GM12878 (cell line): ENCODE results near the gene ZBTB37. TPM values are rescaled to one million over a fixed set of nuclear protein-coding genes. Genes with fewer than 3 reads are reported as not detected.

Experiments used
- ATAC-seq: fragments of 200-7000 bp; cut with Tn5 transposase; 3 replicates; pipeline ENCODE4 v1.9.1; 2020; ENCODE audit warnings: mild to moderate bottlenecking, moderate library complexity
- BruUV-seq: library from RNA; stranded (reverse); fragments of 400-500 nt; replicated peaks from 2 replicates; lab custom pipeline; 2021; lab: Mats Ljungman, UMichigan
- CTCF ChIA-PET: fragments of 300-600 bp; sonication (Branson Sonifier 250); formaldehyde crosslinking; extraction: SDS; loops from one replicate; lab custom pipeline; 2021; ENCODE audit warnings: inconsistent platforms; lab: Yijun Ruan, JAX
- POLR2A ChIA-PET: fragments of 350-600 bp; formaldehyde crosslinking; extraction: SDS; loops from one replicate; lab custom pipeline; 2021; ENCODE audit warnings: inconsistent platforms; lab: Charles Lee
- RAD21 ChIA-PET: fragments of 300-600 bp; sonication (Branson Sonifier 250); formaldehyde crosslinking; loops from one replicate; lab custom pipeline; 2023; ENCODE audit warnings: antibody characterized with exemption; ENCODE audit not compliant: unreplicated experiment; lab: Charles Lee
- SMC1A ChIA-PET: fragments of 300-600 bp; sonication (Branson Sonifier 250); formaldehyde crosslinking; loops from one replicate; lab custom pipeline; 2023; ENCODE audit not compliant: unreplicated experiment, uncharacterized antibody; lab: Charles Lee
- DNase-seq: peaks from one replicate; pipeline ENCODE4 v3.0.0-alpha.2; 2011; ENCODE audit warnings: low read depth, low spot score
- FAIRE-seq: peaks from 3 replicates; lab custom pipeline; 2011; peaks lifted over from hg19 to GRCh38; lab: Jason Lieb, UNC
- H2AFZ ChIP-seq: 2 replicates; pipeline ENCODE4 v1.6.0; 2011; ENCODE audit warnings: low read depth, low read length, control low read depth; ENCODE audit not compliant: control insufficient read depth
- H3K27ac ChIP-seq: 2 replicates; pipeline ENCODE4 v1.5.1; 2011; ENCODE audit warnings: control low read depth; ENCODE audit not compliant: control insufficient read depth, insufficient read depth
- H3K27me3 ChIP-seq, 2 experiments: replicated peaks in 1 of 2; 2 replicates each; pipeline versions ENCODE4 v1.6.0 to v1.6.1; 2011; ENCODE audit warnings: low read length in 1 of 2; ENCODE audit not compliant: control insufficient read depth in 2 of 2, insufficient read depth in 2 of 2
- H3K36me3 ChIP-seq, 2 experiments: 2 replicates each; pipeline ENCODE4 v1.5.1; 2011; ENCODE audit warnings: low read length in 1 of 2; ENCODE audit not compliant: control insufficient read depth in 2 of 2, insufficient read depth in 2 of 2
- H3K4me1 ChIP-seq: 2 replicates; pipeline ENCODE4 v1.6.1; 2011; ENCODE audit warnings: mild to moderate bottlenecking, low read length, moderate library complexity, mixed read lengths; ENCODE audit not compliant: control insufficient read depth, insufficient read depth
- H3K4me2 ChIP-seq: 2 replicates; pipeline ENCODE4 v1.6.0; 2011; ENCODE audit warnings: control low read depth; ENCODE audit not compliant: control insufficient read depth, insufficient read depth
- H3K4me3 ChIP-seq: fragments of 200-600 bp; sonication (generic); 2 replicates; pipeline ENCODE4 v1.5.1; 2016
- H3K79me2 ChIP-seq: 2 replicates; pipeline ENCODE4 v1.6.0; 2011; ENCODE audit warnings: low read length; ENCODE audit not compliant: control insufficient read depth, insufficient read depth
- H3K9ac ChIP-seq: 2 replicates; pipeline ENCODE4 v1.8.0; 2011; ENCODE audit warnings: low read length, control low read depth, mixed read lengths; ENCODE audit not compliant: control insufficient read depth, insufficient read depth
- H3K9me3 ChIP-seq: replicated peaks from 3 replicates; pipeline ENCODE4 v1.5.1; 2011; ENCODE audit warnings: mild to moderate bottlenecking, low read length; ENCODE audit not compliant: control insufficient read depth, insufficient read depth
- H4K20me1 ChIP-seq: 2 replicates; pipeline ENCODE4 v1.6.0; 2011; ENCODE audit not compliant: control insufficient read depth, insufficient read depth
- CHD1 ChIP-seq: IDR thresholded peaks from 2 replicates; pipeline ENCODE4 v1.6.1; 2012; ENCODE audit warnings: low read depth, low read length, improper control_type of control experiment
- CREB1 ChIP-seq: IDR thresholded peaks from 2 replicates; pipeline ENCODE4 v1.6.1; 2012; ENCODE audit warnings: low read depth, mild to moderate bottlenecking, inconsistent platforms
- CTCF ChIP-seq, 3 experiments: IDR thresholded peaks in 2 of 3; conservative IDR thresholded peaks in 1 of 3; 2 replicates each; pipeline ENCODE4 v1.5.1; 2011; ENCODE audit warnings: low read depth in 3 of 3, low read length in 3 of 3, mild to moderate bottlenecking in 3 of 3, control low read depth in 2 of 3, moderate library complexity in 2 of 3, inconsistent platforms in 1 of 3, mixed read lengths in 1 of 3; ENCODE audit not compliant: control insufficient read depth in 2 of 3, insufficient read depth in 1 of 3; ENCODE audit errors: extremely low read depth in 1 of 3
- EZH2 ChIP-seq: IDR thresholded peaks from 2 replicates; pipeline ENCODE4 v1.6.1; 2012; ENCODE audit warnings: low read depth, mild to moderate bottlenecking, control low read depth, inconsistent platforms, low read length, borderline replicate concordance; ENCODE audit not compliant: control insufficient read depth
- FOXM1 ChIP-seq: IDR thresholded peaks from 2 replicates; pipeline ENCODE4 v1.6.1; 2012; ENCODE audit warnings: low read depth, mild to moderate bottlenecking, inconsistent platforms, low read length, moderate library complexity
- GATAD2B ChIP-seq: fragments of 450-650 bp; conservative IDR thresholded peaks from 2 replicates; pipeline ENCODE4 v1.6.1; 2017; ENCODE audit warnings: low read depth, mild to moderate bottlenecking, moderate library complexity
- KLF5 ChIP-seq: fragments of 450-650 bp; IDR thresholded peaks from 2 replicates; pipeline ENCODE4 v1.6.1; 2014; ENCODE audit warnings: mild to moderate bottlenecking; ENCODE audit not compliant: partially characterized antibody
- MAX ChIP-seq: IDR thresholded peaks from 2 replicates; pipeline ENCODE4 v1.6.1; 2012; ENCODE audit warnings: low read depth, low read length, improper control_type of control experiment
- MEF2A ChIP-seq: IDR thresholded peaks from 2 replicates; pipeline ENCODE4 v1.6.1; 2011; ENCODE audit warnings: low read depth, mild to moderate bottlenecking, low read length, moderate library complexity; ENCODE audit not compliant: insufficient read depth
- MYC ChIP-seq: IDR thresholded peaks from 2 replicates; pipeline ENCODE4 v1.6.1; 2011; ENCODE audit warnings: mild to moderate bottlenecking, low read length, moderate library complexity, inconsistent platforms; ENCODE audit not compliant: insufficient read depth, insufficient replicate concordance, insufficient read length, severe bottlenecking
- SUPT20H ChIP-seq: IDR thresholded peaks from 2 replicates; pipeline ENCODE4 v1.6.1; 2011; ENCODE audit warnings: low read depth, mild to moderate bottlenecking, low read length, moderate library complexity, borderline replicate concordance; ENCODE audit not compliant: control insufficient read depth
- SUZ12 ChIP-seq: fragments of 200-600 bp; sonication (generic); IDR thresholded peaks from one replicate; pipeline ENCODE4 v1.6.1; 2018; ENCODE audit warnings: antibody characterized with exemption, mild to moderate bottlenecking; ENCODE audit not compliant: unreplicated experiment
- TARDBP ChIP-seq: IDR thresholded peaks from 2 replicates; pipeline ENCODE4 v1.6.1; 2016; ENCODE audit warnings: borderline replicate concordance
- USF2 ChIP-seq: IDR thresholded peaks from 2 replicates; pipeline ENCODE4 v1.6.1; 2011; ENCODE audit warnings: low read depth, low read length, improper control_type of control experiment, borderline replicate concordance
- ZBTB4 ChIP-seq: fragments of 450-650 bp; formaldehyde crosslinking; IDR thresholded peaks from 2 replicates; pipeline ENCODE4 v1.4.0; 2022; ENCODE audit warnings: mild to moderate bottlenecking, moderate library complexity
- ZSCAN29 ChIP-seq: fragments of 450-650 bp; IDR thresholded peaks from 2 replicates; pipeline ENCODE4 v1.6.1; 2017; ENCODE audit warnings: mild to moderate bottlenecking, moderate library complexity
- WGBS: methylation state at CpG from one replicate; pipeline ENCODE4 v1.1.6; 2016; ENCODE audit warnings: low lambda C conversion rate; ENCODE audit not compliant: insufficient replicate concordance, insufficient coverage; ENCODE audit errors: missing lambda C conversion rate; 5-methylcytosine and 5-hydroxymethylcytosine counted together
- in situ Hi-C: fragments of 300-500 bp; cut with MboI; formaldehyde crosslinking; loops from 9 replicates; pipeline ENCODE4 v1.14.3; 2018; ENCODE audit warnings: mixed read lengths
- intact Hi-C: fragments of 100-400 bp; cut with micrococcal nuclease; formaldehyde crosslinking; loops from one replicate; pipeline ENCODE4 v1.14.2; 2022; ENCODE audit not compliant: unreplicated experiment
- polyA plus RNA-seq, 11 experiments: library from polyadenylated mRNA; depleted of rRNA in 4 of 11; unstranded in 6 of 11; stranded (reverse) in 5 of 11; fragments of >200 nt; fragmentation: Nextera tagmentation in 4 of 11; fragmentation: Illumina TruSeq in 1 of 11; extraction: Ambion mirVana in 4 of 11; extraction: Trizol in 1 of 11; gene quantifications; 1 replicate in 1 of 11; 2 replicates in 10 of 11; pipeline versions ENCODE4 v1.2.1 to v1.2.3, GENCODE V29; 2011 to 2016; ENCODE audit warnings: inconsistent platforms in 2 of 11, missing spikeins in 2 of 11, low read depth in 1 of 11
- total RNA-seq, 4 experiments: library from RNA; depleted of rRNA in 3 of 4; stranded (reverse); fragments of >200 nt in 3 of 4; fragmentation: Illumina TruSeq in 1 of 4; extraction: Trizol in 1 of 4; gene quantifications; 2 replicates each; pipeline versions ENCODE4 v1.2.1 to v1.2.3, GENCODE V29; 2013 to 2021

Gene ZBTB37
- total and polyA plus RNA-seq, 10 of the 15 experiments (the other 5 are each of a cell fraction or from before 2014, with no cell fraction given): 0.16 to 5.7 (median 1.9) TPM

GRCh38 chr1:173867141-173867752 lies 933 bp upstream of the ZBTB37 start:
- Histone ChIP-seq H3K9ac (peak overlapping the region; percentile 73), H2AFZ (peak overlapping the region; percentile 21; the same call in 1 of the 2 replicates), H4K20me1 (no peaks in the 10 kb centered on the region), H3K9me3 (no peaks in the 10 kb centered on the region), H3K27ac (peak overlapping the region; percentile 89), H3K4me3 (peak overlapping the region; percentile 81), H3K79me2 (peaks cover 44% of the 10 kb centered on the region), H3K4me2 (peak overlapping the region; percentile 76), H3K36me3 (peaks cover 4 to 26% of the 10 kb centered on the region in 2 experiments), H3K4me1 (peaks cover 19% of the 10 kb centered on the region), H3K27me3 (no peaks in the 10 kb centered on the region)
- FAIRE-seq (peak; percentile 13), ATAC-seq (no peak), DNase-seq (no peak)
- POLR2A ChIA-PET: interaction anchor here (0.8 to 3.3 kb wide), 4 partner anchors 43 to 1335 kb away, joined by 3 to 17 read pairs (median 6); partner anchors contain the start of genes CENPL, DARS2 and SUCO
- in situ Hi-C loops (no loop called here), intact Hi-C loops (loop anchor here (5.0 to 10.0 kb wide), 4 partner anchors 138 to 348 kb away; partner anchors contain the start of genes RABGAP1L and RC3H1)
- CTCF ChIA-PET: interaction anchor here (1.6 kb wide), 1 partner anchor 42 kb away, joined by 3 read pairs; no protein-coding TSS in a partner anchor
- RAD21 ChIA-PET: interaction anchor here (1.2 to 1.6 kb wide), 3 partner anchors 43 to 450 kb away, joined by 3 to 6 read pairs (median 4); partner anchors contain the start of genes DARS2 and PRDX6
- under 1% methylated on average over 32 of the region's 32 CpGs for WGBS
- TSS peak; percentile 71 for BruUV-seq
- SMC1A ChIA-PET: interaction anchor here (1.0 kb wide), 1 partner anchor 43 kb away, joined by 3 read pairs; no protein-coding TSS in a partner anchor
- TF ChIP-seq ZSCAN29 (no peak), SUPT20H (no peak), KLF5 (no peak), EZH2 (no peak), MEF2A (no peak), FOXM1 (0 out of 2 replicates have a peak, but pooled peaks have one; percentile 47), MYC (no peak), CTCF (IDR thresholded peaks at IDR 0.05 in 2 of 3, conservative IDR thresholded peaks at IDR 0.05 in 1 of 3; ENCODE audit: control insufficient read depth in 2 of 3, extremely low read depth in 1 of 3, insufficient read depth in 1 of 3, low read depth in 3 of 3, low read length in 3 of 3) (no peak), ZBTB4 (peak; percentile 29; the same call in 1 of the 2 replicates), MAX (peak; percentile 80), SUZ12 (no peak), TARDBP (no peak), CREB1 (no peak), GATAD2B (0 out of 2 replicates have a peak, but pooled peaks have one; percentile 45), CHD1 (peak; percentile 91), USF2 (no peak)
